IMR-90 (cell line): Measurements from ENCODE around the gene VIT.

ENCODE experiments used
- POLR2A ChIP-seq: IDR thresholded peaks from 2 replicates; pipeline ENCODE4 v1.6.1; 2012; ENCODE audit warnings: mild to moderate bottlenecking, low read depth, low read length
- RAD21 ChIP-seq: IDR thresholded peaks from 2 replicates; pipeline ENCODE4 v1.6.1; 2012; ENCODE audit warnings: low read length, improper control_type of control experiment
- TF ChIP-seq, protein P1 (sequence below): conservative IDR thresholded peaks from 2 replicates; pipeline ENCODE4 v1.5.1; 2012; ENCODE audit warnings: mild to moderate bottlenecking, low read depth, low read length, improper control_type of control experiment
- TF ChIP-seq, protein P2 (sequence below): fragments of 150-350 bp; IDR thresholded peaks from 2 replicates; pipeline ENCODE4 v1.6.1; 2017; ENCODE audit warnings: mild to moderate bottlenecking, antibody characterized with exemption, low read length, low read depth

DNA sequence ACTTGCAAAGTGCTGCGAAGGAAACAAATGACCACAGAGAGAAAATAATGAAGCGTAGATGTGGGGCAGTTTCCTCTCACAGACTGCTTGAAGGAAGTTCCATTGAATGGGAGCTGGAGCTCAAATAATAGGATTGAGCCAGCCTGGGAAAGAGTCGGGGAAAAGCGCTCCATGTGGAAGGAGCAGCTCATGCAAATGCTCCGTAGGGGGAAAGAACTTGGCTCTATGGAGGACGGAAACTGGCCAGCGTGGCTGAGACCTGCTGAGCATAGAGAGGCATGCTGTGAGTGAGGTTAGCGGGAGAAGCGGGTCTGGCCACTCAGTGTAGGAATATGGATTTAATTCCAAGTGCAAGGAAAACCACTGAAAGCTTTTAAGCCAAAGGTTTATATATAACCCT lies 28.6 kb upstream of the VIT start:
- TF ChIP-seq POLR2A, result no peak
- TF ChIP-seq, protein P1, sequence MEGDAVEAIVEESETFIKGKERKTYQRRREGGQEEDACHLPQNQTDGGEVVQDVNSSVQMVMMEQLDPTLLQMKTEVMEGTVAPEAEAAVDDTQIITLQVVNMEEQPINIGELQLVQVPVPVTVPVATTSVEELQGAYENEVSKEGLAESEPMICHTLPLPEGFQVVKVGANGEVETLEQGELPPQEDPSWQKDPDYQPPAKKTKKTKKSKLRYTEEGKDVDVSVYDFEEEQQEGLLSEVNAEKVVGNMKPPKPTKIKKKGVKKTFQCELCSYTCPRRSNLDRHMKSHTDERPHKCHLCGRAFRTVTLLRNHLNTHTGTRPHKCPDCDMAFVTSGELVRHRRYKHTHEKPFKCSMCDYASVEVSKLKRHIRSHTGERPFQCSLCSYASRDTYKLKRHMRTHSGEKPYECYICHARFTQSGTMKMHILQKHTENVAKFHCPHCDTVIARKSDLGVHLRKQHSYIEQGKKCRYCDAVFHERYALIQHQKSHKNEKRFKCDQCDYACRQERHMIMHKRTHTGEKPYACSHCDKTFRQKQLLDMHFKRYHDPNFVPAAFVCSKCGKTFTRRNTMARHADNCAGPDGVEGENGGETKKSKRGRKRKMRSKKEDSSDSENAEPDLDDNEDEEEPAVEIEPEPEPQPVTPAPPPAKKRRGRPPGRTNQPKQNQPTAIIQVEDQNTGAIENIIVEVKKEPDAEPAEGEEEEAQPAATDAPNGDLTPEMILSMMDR, result no peak
- TF ChIP-seq RAD21, result no peak
- TF ChIP-seq, protein P2, sequence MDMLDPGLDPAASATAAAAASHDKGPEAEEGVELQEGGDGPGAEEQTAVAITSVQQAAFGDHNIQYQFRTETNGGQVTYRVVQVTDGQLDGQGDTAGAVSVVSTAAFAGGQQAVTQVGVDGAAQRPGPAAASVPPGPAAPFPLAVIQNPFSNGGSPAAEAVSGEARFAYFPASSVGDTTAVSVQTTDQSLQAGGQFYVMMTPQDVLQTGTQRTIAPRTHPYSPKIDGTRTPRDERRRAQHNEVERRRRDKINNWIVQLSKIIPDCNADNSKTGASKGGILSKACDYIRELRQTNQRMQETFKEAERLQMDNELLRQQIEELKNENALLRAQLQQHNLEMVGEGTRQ, result no peak
